GM12872 (cell line): ENCODE data around the gene ATP8A1.

Experiments
- TF ChIP-seq, protein P1 (sequence below): IDR thresholded peaks from 3 replicates; pipeline ENCODE4 v1.5.1; 2011; ENCODE audit warnings: low read depth, mild to moderate bottlenecking, low read length, moderate library complexity; ENCODE audit not compliant: insufficient read depth

ATP8A1 gene

DNA sequence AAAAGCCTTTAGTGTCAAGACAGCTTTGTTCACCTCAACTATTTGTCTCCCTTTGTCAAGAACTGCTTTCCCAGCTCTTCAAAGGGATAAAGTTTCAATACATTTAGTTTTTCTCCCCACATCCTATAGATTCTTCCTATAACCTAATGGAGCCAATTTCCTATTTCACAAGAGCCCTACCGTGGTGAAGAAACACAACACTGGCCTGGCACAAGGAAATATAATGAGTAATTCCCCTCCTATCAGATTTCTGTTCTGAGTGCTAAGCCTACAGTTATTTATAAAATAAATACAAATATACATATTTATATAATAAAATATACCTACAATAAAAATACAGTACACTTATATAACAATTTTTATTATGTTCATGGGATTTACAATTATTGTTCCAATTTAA lies 169.7 kb downstream of the ATP8A1 start:
- TF ChIP-seq, protein P1, sequence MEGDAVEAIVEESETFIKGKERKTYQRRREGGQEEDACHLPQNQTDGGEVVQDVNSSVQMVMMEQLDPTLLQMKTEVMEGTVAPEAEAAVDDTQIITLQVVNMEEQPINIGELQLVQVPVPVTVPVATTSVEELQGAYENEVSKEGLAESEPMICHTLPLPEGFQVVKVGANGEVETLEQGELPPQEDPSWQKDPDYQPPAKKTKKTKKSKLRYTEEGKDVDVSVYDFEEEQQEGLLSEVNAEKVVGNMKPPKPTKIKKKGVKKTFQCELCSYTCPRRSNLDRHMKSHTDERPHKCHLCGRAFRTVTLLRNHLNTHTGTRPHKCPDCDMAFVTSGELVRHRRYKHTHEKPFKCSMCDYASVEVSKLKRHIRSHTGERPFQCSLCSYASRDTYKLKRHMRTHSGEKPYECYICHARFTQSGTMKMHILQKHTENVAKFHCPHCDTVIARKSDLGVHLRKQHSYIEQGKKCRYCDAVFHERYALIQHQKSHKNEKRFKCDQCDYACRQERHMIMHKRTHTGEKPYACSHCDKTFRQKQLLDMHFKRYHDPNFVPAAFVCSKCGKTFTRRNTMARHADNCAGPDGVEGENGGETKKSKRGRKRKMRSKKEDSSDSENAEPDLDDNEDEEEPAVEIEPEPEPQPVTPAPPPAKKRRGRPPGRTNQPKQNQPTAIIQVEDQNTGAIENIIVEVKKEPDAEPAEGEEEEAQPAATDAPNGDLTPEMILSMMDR = no peak

DNA sequence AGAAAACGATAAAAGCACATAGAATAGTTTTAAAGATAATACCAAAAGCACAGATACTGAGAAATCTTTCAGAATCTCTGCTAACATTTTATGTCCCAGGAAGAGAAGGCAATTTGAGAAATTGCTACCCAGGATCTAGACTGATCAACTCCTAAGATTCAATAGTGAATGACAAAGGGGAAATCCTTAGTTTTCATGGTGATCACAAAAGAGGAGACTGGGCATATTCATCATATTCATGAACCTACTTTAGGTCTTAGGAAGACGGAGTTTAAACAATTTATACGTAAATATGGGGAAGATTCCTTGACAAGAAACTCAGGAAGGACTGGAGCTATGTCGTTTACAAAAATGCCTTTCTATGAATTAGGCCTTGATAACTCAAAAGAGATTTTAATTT lies 172.3 kb downstream of the ATP8A1 start:
- TF ChIP-seq, protein P1 = no peak

DNA sequence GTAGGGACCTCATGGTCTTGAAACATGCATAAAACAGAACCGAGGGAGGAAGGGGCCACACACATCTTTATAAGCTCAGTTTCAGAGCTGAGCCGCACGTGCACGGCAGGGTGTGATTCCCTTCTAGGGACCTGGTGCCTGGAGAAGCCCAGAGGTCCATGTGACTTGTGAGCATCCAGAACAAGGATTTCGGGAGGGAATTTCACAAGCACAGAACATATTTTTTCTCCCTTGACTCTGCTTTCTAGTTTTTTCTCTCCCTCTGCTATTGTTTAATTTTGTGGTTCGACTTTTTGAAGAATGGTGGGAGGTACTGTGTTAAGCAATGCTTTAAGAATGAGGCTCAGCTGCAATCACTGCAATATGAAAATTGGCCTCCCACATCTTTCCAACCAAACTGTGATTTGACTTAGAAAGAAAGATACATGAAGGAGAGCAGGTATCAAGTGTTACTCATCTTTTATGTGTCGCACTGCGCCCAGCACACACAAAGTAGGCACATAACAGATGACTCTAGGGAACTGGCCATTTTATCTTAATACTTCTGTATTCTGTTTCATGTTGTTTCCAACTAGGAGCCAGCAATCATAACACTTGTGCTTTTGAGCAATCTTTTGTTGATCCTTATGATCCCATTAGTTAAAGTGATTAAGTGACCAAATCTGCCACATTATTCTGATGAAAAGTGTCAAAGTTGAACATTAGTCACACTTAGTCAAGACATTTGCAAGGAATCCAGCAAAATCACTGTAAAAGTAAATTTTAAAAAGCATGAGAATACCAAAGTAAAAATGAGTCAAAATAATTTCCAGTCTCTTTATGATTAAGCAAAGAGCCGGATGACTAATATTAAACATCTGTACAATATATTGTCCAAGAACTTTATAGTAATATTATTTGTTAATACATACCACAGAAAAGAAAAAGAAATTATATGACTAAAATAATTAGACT lies 173.2 kb downstream of the ATP8A1 start:
- TF ChIP-seq, protein P1 = no peak

DNA sequence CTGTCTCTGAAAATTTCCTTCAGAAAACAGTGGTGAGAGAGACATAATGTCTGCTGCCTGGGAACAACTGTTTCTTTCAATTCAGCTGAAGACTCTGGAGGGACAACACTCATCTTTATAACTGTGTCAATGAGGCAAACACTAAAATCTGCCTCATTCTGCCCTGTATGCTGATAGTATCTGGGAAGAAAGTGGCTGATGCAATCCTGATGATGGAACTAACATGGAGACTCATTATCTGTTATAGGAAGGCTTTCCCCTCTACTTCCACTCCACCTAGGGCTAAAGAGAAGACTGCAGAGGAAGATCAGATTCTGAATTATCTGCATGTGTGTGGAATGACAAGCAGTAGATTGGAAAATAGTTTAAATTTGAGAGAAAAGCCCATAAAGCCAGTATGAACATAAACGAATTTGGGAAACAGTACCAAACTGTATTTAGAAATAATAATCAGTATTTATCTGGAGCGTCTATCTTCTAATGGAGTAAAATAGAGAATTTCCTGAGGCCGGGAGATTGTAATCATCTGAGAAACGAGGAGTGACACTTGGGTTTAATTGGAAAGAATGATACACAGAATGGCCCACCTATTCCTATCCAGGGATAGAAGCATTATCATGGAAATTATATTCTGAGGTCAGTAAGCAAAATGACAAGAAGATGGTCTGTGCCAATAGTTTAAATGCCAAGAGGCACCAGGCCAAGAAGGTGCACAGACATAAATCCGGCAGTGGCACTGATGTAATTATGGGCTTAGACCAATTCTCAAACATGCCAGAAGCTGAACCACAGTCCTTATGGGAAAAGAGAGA lies 174.2 kb downstream of the ATP8A1 start:
- TF ChIP-seq, protein P1 = no peak

DNA sequence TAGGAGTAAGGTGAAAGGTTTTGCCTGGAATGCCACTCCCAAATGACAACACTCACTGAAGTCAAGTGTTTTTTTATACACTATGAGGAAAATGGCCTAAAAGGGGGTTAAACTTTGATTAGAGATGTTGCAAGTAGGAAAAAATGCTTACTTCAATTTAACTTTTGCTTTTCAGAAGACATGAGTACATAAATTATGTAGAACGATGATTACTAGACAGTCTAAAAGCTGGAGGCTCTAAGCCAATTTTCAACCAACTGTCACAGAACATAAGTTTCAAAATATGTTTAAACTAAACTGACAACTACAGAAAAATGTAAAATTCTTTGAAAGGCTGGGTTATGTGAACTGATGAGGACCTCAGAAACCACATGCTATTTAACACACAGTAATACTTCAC lies 176.2 kb downstream of the ATP8A1 start:
- TF ChIP-seq, protein P1 = no peak

DNA sequence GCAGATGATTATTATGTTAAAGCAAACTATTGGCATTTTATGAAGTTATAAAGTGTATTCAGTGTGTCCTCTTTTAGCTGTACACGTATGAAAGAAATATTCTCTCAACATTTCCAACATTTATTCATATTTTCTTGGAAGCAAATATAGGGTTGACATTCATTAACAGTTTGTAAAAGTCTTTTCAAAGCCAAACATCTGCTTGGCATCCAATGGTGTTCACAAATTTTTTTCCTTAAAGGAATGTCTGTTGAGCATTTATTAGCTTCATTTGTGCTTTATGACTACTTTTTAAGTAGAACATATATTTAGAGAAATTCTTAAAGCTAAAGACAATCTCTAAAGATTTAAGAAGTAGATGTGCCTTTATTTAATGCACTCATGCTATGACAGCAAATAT lies 176.6 kb downstream of the ATP8A1 start:
- TF ChIP-seq, protein P1 = no peak

DNA sequence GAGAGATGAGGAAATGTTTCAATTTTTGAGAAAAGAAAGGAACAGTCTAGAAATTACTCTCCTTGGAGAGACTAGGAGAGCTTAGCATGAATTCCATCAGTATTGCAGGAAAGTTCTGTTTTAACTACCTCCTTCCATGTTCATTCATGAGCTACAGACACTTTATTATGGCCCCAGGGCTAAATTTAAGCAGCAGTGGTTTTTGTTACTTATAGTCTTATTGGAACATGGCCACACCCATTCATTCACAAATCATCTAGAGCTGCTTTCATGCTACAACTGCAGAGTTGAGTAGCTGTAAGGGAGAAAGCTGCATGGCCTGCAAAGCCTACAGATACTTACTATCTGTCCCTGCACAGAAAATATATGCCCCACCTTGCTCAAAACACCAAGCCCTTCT lies 178.0 kb downstream of the ATP8A1 start:
- TF ChIP-seq, protein P1 = no peak
